Daoy (cell line): ENCODE data around the gene TNFRSF9. TPM values are rescaled to one million over a fixed set of nuclear protein-coding genes. Genes with fewer than 3 reads are reported as not detected.
"Not testable (repeated sequence)": the region's sequence is repeated elsewhere in the genome, so short reads cannot be mapped to it uniquely, and the experiment has no call there.

Source experiments
- DNase-seq: peaks from one replicate; pipeline ENCODE4 v3.0.0-alpha.2; 2015; ENCODE audit warnings: low read depth
- total RNA-seq: library from RNA; depleted of rRNA; stranded (reverse); fragments of >200 nt; shearing (Covaris generic); gene quantifications from 2 replicates; pipeline ENCODE4 v1.2.3, GENCODE V29; 2014

Gene TNFRSF9
- total RNA-seq, 1 experiment from 2014 or later = 46.9 TPM

DNA sequence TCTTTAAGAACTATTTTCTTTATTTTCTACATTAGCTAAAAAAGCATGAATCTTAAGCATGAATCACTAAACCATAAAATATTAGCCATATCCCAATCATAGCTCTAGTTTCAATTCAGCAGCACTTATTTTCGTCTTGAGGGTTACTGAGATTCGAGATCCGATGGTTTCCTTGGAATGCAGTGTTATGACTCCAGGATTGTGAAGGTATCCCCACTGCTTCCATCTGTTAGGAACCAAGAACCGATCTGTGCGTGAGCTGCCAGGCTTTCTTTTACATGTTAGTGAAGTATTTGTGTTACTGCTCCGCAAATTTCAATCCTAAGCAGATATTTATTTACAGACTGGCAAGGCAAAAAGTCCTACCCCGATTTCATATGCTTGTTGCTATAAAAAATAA, 18.8 kb downstream of the TNFRSF9 start:
- DNase-seq = no peak

- no peak for DNase-seq
Observed at GRCh38 chr1:7919880-7920279, 20.8 kb downstream of the TNFRSF9 start.

DNA sequence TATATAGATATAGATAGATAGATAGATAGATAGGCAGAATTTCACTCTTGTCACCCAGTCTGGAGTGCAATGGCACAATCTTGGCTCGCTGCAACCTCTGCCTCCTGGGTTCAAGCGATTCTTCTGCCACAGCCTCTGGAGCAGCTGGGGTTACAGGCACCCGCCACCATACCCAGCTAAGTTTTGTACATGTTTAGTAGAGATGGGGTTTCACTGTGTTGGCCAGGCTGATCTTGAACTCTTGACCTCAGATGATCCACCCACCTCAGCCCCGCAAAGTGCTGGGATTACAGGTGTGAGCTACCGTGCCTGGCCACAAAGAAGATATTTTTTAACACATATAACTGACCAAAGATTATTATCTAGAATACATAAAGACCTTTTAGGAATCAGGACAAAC, 22.7 kb downstream of the TNFRSF9 start:
- not testable (repeated sequence) for DNase-seq

DNA sequence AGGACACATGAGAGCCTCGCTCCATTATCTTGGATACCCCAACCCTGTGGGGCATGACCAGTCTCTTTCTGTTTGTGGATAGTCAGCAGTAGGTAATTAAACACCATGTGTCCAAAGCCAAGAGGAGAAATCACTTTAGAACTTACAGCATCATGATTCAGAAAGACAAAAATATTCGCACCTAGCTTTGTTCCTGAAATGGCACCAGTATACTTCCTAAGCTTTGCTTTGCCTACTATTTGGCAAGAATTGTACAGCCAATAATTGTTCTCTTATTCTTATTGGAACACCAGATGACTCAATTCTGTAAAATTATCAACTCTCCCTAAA, 24.2 kb downstream of the TNFRSF9 start:
- DNase-seq = no peak

- no peak for DNase-seq
Observed at GRCh38 chr1:7915826-7916500, 24.7 kb downstream of the TNFRSF9 start.

GRCh38 chr1:7912743-7913557, 27.7 kb downstream of the TNFRSF9 start:
- DNase-seq = no peak

DNA sequence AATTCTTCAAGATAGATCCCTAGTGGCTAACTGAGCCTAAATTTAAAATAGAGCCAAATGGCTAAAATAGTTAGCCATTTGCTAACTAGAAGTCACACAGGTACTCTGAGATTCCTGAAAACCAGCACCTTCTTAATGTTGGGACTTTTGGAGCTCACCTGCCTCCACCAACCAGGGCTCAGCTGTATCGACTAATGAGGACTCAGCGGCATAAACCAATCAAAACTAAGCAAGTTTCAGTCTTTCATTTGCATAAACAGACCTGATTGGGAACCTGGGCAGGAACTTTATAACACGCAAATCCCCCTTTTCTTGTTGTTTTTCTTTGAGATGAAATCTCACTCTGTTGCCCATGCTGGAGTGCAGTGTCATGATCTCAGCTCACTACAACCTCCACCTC, 28.5 kb downstream of the TNFRSF9 start:
- no peak for DNase-seq

DNA sequence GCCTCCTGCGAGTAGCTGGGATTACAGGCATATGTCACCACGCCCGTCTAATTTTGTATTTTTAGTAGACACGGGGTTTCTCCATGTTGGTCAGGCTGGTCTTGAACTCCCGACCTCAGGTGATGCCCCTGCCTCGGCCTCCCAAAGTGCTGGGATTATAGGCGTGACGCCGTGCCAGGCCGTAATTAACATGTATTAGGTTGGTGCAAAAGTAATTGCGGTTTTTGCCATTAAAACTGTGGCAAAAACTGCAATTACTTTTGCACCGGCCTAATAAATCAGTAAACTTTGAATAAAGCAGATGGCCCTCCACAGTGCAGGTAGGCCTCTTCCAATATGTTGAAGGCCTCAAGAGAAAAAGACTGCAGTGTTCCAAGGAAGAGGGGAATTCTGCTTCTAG, 35.4 kb downstream of the TNFRSF9 start:
- DNase-seq = no peak

DNA sequence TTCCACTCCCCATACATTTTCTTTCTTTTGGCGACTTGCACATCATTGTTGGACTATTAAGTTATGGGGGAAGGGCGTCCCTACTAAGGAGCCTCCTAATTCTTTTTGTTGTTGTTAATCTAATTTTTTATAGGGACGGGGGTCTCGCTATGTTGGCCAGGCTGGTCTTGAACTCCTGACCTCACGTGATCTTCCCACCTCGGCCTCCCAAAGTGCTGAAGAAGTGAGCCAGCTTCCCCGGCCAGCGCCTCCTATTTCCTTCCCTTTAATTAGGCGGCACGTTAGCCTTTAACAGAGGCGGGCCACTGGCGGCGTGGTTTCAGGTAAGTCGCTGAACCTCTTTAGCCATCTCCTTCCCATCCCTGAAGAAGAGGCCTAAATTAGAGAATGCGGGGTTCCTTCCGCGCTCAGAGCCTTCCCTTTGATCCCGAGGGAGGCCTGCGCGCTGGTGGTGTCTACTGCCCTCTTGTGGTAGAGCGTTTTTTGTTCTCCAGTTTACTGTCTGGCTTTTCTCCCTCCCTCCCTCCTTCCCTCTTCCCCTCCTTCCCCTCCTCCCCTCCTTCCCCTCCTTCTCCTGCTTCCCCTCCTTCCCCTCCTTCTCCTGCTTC, 38.1 kb downstream of the TNFRSF9 start:
- peak; percentile 82 for DNase-seq

- peak; percentile 59 for DNase-seq
Observed at GRCh38 chr1:7899741-7900140, 40.9 kb downstream of the TNFRSF9 start.

GRCh38 chr1:7898962-7899361, 41.7 kb downstream of the TNFRSF9 start:
- no peak for DNase-seq

GRCh38 chr1:7896994-7897393, 43.6 kb downstream of the TNFRSF9 start:
- no peak for DNase-seq

GRCh38 chr1:7893529-7894180, 47.0 kb downstream of the TNFRSF9 start:
- peak; percentile 94 for DNase-seq

GRCh38 chr1:7891804-7892203, 48.8 kb downstream of the TNFRSF9 start:
- no peak for DNase-seq

DNA sequence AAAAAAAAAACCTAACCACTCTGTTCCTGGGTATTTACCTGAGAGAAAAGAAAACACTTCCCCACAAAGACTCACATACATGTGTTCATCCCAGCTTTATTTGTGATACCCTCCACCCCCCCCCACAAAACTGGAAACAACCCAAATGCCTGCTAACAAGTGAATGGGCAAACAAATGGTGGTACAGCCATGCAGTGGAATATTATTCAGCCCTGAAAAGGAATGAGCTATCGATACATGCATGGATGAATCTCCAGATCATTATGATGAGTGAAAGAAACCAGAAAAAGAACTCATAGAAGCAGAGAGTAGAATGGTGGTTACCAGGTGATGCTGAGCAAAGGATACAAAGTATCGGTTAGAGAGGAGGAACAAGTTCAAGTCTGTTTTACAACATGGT, 49.8 kb downstream of the TNFRSF9 start:
- DNase-seq = no peak

DNA sequence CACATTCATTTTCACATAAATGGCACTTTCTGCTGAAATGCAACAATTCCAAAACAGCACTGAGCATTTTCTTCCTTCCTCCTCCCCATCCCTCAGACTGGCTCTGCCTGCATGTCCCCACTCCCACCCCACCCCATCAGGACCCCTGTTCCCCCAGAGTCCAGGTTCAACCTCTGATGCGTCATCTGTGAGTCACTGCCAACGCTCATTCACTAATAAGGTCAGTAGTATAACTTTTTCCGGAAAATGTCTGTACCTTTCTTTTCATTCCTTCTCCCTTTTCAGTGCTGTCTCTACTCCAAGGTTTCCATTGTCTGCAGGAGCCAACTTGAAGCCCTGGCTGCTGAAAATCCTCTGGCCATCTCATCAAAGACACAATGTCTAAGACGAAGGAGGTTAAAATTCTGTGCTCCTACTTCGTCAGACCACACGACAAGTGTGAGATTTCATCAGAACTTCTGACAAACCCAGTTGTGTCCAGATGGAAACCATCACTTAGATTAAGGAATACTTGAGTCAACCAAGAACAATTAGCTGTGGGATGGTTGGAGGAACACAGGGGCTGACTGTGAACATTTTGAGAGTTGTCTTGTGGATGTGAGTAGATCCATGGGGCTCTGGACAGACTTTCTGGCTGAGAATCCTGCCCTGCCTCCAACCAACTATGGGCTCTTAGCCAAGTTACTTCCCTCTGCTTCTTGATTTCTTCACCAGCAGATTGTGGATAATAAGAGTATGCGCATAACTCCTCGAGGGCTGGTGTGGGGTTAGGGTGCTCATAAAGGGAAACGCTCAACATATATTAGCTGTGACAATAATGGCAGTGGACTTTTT, 52.2 kb downstream of the TNFRSF9 start:
- peak; percentile 49 for DNase-seq

GRCh38 chr1:7886405-7886745, 54.3 kb downstream of the TNFRSF9 start:
- peak; percentile 63 for DNase-seq

- peak; percentile 45 for DNase-seq
Observed at GRCh38 chr1:7885513-7886404, 54.9 kb downstream of the TNFRSF9 start.

DNA sequence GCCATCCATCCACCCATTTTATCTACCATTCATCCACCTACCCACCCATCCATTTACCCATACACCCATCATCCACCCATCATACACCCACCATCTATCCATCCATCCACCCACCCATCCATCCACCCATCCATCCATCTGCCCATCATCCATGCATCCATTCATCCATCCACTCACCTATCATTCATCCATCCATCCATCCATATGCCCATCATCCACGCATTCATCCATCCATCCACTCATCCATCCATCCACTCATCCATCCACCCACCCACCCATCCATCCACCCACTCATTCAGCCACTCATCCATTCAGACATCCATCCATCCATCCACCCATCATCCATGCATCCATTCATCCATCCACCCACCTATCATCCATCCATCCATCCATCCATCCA, 55.9 kb downstream of the TNFRSF9 start:
- no peak for DNase-seq

DNA sequence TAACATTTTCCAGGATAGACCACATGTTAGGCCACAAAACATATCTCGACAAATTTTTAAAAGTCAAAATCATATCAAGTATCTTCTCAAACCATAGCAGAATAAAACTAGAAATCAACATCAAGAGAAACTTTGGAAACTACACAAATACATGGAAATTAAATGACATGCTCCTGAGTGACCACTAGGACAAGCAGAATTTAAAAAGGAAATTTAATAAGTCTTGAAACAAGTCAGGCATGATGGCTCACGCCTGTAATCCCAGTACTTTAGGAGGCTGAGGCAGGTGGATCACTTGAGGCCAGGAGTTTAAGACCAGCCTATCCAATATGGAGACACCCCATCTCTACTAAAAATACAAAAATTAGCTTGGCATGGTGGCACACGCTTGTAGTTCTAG, 61.4 kb downstream of the TNFRSF9 start:
- no peak for DNase-seq

- DNase-seq = no peak
Observed at GRCh38 chr1:7878027-7878426, 62.6 kb downstream of the TNFRSF9 start.
